GM18498 (cell line): ENCODE results near the gene ACP3.

Source experiments
- ATAC-seq: cut with Tn5 transposase; IDR thresholded peaks from one replicate; pipeline ENCODE4 v1.9.1; 2021; ENCODE audit warnings: mild to moderate bottlenecking, moderate library complexity; ENCODE audit not compliant: unreplicated experiment

Gene ACP3

GRCh38 chr3:132315851-132316250 is 1.4 kb upstream of the ACP3 start:
- no peak for ATAC-seq

- ATAC-seq, result no peak
Observed at GRCh38 chr3:132318451-132318850, 1.2 kb downstream of the ACP3 start.

- ATAC-seq, result no peak
Observed at GRCh38 chr3:132321304-132321703, 4.1 kb downstream of the ACP3 start.

GRCh38 chr3:132325103-132325606 is 7.9 kb downstream of the ACP3 start:
- ATAC-seq, result peak; percentile 56

GRCh38 chr3:132325634-132326033 is 8.4 kb downstream of the ACP3 start:
- peak; percentile 47 for ATAC-seq

- ATAC-seq, result peak; percentile 37
Observed at GRCh38 chr3:132326251-132326650, 9.0 kb downstream of the ACP3 start.

- ATAC-seq, result no peak
Observed at GRCh38 chr3:132332082-132332481, 14.9 kb downstream of the ACP3 start.

- ATAC-seq, result no peak
Observed at GRCh38 chr3:132332508-132332907, 15.3 kb downstream of the ACP3 start.

GRCh38 chr3:132341746-132342145 is 24.5 kb downstream of the ACP3 start:
- ATAC-seq, result no peak

- no peak for ATAC-seq
Observed at GRCh38 chr3:132342183-132342582, 25.0 kb downstream of the ACP3 start.

GRCh38 chr3:132342610-132343009 is 25.4 kb downstream of the ACP3 start:
- ATAC-seq, result no peak

GRCh38 chr3:132343018-132343612 is 25.9 kb downstream of the ACP3 start:
- peak; percentile 78 for ATAC-seq

GRCh38 chr3:132344666-132345280 is 27.6 kb downstream of the ACP3 start:
- ATAC-seq, result no peak

GRCh38 chr3:132346841-132347736 is 29.9 kb downstream of the ACP3 start:
- no peak for ATAC-seq

- no peak for ATAC-seq
Observed at GRCh38 chr3:132347811-132348210, 30.6 kb downstream of the ACP3 start.

GRCh38 chr3:132348531-132348930 is 31.3 kb downstream of the ACP3 start:
- no peak for ATAC-seq

GRCh38 chr3:132350814-132351213 is 33.6 kb downstream of the ACP3 start:
- ATAC-seq, result no peak

GRCh38 chr3:132351222-132351806 is 34.1 kb downstream of the ACP3 start:
- ATAC-seq, result no peak

GRCh38 chr3:132352556-132353143 is 35.4 kb downstream of the ACP3 start:
- peak; percentile 82 for ATAC-seq

- ATAC-seq, result no peak
Observed at GRCh38 chr3:132354916-132355702, 37.9 kb downstream of the ACP3 start.
